ENCODE results near the gene ADIPOR1.
"Not testable (repeated sequence)": the region's sequence is repeated elsewhere in the genome, so short reads cannot be mapped to it uniquely, and the experiment has no call there.

Gene ADIPOR1, protein sequence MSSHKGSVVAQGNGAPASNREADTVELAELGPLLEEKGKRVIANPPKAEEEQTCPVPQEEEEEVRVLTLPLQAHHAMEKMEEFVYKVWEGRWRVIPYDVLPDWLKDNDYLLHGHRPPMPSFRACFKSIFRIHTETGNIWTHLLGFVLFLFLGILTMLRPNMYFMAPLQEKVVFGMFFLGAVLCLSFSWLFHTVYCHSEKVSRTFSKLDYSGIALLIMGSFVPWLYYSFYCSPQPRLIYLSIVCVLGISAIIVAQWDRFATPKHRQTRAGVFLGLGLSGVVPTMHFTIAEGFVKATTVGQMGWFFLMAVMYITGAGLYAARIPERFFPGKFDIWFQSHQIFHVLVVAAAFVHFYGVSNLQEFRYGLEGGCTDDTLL

DNA sequence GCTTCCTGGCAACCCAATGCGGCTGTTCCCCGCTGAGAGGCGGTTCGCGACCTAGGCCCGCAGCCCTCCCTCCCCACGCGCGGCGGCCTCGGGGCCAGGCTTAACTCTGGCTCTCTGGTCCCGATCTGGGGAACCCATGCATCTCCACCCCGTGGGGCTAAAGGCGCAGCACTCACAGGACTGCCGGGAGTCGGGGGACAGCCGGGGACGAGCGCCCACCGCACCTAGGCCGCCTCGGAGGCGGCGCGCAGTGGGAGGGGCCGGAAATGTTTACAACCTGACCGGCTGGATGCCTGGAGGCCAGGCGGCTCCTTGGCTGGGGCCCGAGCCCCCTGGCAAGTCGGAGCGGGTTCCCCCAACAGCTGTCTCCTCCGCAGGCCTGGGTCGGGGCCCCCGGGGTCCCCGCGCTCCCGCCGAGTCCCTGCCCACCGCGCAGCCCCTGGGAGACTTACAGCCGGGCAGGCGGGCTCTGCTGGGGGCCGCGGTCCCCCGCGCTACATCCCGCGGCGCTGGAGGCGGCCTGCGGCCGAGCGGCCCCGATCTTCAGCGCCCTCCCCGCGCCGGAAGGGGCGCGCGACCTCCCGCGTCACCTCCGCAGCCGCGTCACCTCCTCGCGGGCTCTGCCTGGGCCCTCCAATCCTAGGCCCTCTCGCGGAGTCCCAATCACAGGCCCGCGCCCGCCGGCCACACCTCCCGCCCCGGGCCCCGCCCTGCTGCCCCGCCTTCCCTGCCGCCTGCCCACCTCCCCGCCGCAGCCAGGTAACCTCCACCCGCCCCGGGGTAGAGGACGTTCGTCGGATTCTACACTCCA lies at the start of gene ADIPOR1:
ADIPOR1 (minus strand) TSS at position 580 of the 811 bp plus-strand sequence. CDS start 7,242 bp downstream, outside the sequence.
- DNase-seq (ENCODE audit: low read depth, low spot score) = peak; percentile 41

GRCh38 chr1:203006948-203007871 lies 49.1 kb upstream of the ADIPOR1 start, which contains the start of gene TMEM183A:
TSS of gene TMEM183A (plus strand) at chr1:203007374. CDS start at chr1:203007466, 92 bp downstream.
- peak; percentile 89 for DNase-seq (ENCODE audit: low read depth, low spot score)

DNA sequence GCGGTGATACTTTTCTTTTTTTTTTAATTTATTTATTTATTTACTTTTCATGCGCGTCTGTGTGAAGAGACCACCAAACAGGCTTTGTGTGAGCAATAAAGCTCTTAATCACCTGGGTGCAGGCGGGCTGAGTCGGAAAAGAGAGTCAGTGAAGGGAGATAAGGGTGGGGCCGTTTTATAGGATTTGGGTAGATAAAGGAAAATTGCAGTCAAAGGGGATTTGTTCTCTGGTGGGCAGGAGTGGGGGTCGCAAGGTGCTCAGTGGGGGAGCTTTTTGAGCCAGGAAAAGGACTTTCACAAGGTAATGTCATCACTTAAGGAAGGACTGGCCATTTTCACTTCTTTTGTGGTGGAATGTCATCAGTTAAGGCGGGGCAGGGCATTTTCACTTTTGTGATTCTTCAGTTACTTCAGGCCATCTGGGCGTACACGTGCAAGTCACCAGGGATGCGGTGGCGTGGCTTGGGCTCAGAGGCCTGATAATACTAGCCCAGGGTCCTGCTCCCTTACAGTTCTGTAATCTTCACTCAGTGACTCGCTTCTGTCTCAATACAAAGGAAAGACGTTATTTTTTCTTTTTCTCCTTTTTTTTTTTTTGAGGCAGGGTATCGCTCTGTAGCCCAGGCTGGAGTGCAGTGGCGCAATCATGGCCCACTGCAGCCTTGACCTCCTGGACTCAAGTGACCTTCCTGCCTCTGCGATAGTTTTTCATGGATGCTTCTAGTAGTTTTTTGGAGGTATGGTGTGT lies 47.5 kb upstream of the ADIPOR1 start:
- DNase-seq (ENCODE audit: low read depth, low spot score) = not testable (repeated sequence)

GRCh38 chr1:203002951-203003350 lies 44.8 kb upstream of the ADIPOR1 start:
- no peak for DNase-seq (ENCODE audit: low read depth, low spot score)

DNA sequence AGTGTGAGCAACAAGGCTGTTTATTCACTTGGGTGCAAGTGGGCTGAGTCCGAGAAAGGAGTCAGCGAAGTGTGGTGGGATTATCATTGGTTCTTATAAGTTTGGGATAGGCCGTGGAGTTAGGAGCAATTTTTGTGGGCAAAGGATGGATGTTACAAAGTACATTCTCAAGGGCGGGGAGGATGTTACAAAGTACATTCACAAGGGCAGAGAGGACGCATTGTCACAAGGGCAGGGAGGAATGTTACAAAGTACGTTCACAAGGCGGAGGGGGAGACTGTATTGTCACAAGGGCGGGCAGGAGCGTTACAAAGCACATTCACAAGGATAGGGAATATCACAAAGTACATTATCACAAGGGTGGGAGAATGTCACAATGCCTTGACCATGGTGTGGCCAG lies 43.9 kb upstream of the ADIPOR1 start:
- no peak for DNase-seq (ENCODE audit: low read depth, low spot score)

GRCh38 chr1:203000217-203000944 lies 42.3 kb upstream of the ADIPOR1 start:
- DNase-seq (ENCODE audit: low read depth, low spot score) = no peak

- peak; percentile 28 for DNase-seq (ENCODE audit: low read depth, low spot score)
Observed at GRCh38 chr1:202998836-202999750, 41.0 kb upstream of the ADIPOR1 start.

DNA sequence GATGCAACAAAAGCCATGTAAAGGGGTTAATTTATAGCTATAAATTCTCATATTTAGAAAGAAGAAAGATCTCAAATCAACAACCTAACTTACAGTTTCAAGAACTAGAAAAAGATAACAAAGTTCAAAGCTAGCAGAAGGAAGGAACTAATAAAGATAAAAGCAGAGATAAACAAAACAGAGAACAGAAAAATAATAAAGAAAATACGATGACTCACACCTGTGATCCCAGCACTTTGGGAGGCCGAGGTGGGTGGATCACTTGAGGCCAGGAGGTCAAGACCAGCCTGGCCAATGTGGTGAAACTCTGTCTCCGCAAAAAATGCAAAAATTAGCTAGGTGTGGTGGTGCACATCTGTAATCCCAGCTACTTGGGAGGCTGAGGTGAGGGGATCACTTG lies 36.6 kb upstream of the ADIPOR1 start:
- DNase-seq (ENCODE audit: low read depth, low spot score) = no peak

- no peak for DNase-seq (ENCODE audit: low read depth, low spot score)
Observed at GRCh38 chr1:202991112-202991511, 33.0 kb upstream of the ADIPOR1 start.

GRCh38 chr1:202989879-202990278 lies 31.8 kb upstream of the ADIPOR1 start:
- DNase-seq (ENCODE audit: low read depth, low spot score) = no peak

GRCh38 chr1:202987922-202988583 lies 29.9 kb upstream of the ADIPOR1 start:
- DNase-seq (ENCODE audit: low read depth, low spot score) = no peak

DNA sequence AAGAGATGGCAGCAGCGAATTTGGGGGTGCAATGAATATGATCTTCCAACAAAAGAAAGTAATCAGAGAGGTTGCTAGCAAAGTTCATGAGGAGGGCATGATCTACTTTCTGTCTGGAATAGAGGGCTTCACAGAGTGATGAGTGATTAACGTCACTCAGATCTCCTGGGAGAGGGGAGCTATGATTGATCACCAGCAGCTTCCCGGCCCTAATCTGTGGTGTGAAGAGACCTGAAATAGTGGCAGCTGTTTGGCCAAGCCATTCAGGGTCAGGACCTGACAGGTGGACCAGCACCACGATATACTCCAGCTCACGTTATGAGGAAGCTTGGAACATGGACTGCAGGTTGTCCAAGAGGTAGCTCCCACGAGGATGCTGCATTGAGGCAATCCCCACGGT lies 29.1 kb upstream of the ADIPOR1 start:
- no peak for DNase-seq (ENCODE audit: low read depth, low spot score)

- DNase-seq (ENCODE audit: low read depth, low spot score) = not testable (repeated sequence)
Observed at GRCh38 chr1:202986120-202986519, 28.0 kb upstream of the ADIPOR1 start.

- no peak for DNase-seq (ENCODE audit: low read depth, low spot score)
Observed at GRCh38 chr1:202982715-202983430, 24.8 kb upstream of the ADIPOR1 start.

DNA sequence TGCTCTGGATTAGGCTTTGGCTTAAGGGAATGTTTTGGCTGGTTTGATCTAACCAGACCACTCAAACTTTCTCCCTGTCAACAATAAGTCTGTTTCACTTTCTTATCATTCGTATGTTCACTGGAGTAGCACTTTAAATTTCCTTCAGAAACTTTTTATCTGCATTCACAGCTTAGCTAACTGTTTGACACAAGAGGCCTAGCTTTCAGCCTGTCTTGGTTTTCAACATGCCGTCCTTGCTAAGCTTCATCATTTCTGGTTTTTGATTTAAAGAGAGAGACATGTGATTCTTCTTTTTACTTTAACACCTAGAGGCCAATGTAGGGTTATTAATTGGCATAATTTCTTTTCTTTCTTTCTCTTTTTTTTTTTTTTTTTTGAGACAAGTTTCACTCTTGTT lies 23.8 kb upstream of the ADIPOR1 start:
- DNase-seq (ENCODE audit: low read depth, low spot score) = no peak

DNA sequence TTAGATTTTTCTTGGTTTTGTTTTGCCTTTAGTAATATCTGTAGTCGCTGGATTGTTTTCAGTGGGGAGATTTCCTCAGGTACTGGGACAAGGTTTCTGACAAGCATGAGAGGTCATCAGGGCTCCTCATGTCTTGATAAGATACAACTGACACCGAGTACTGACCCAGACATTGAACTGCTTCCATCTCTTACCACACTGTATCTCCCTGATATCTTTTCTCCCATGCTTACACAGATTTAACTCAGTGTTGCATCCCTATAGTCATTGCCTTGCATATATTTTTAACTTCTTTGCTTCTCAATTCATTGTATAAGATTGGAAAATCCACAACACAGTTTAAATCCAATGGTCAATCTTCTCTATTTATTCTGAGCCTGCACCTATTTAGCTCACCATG lies 21.3 kb upstream of the ADIPOR1 start:
- no peak for DNase-seq (ENCODE audit: low read depth, low spot score)

- no peak for DNase-seq (ENCODE audit: low read depth, low spot score)
Observed at GRCh38 chr1:202976633-202977032, 18.5 kb upstream of the ADIPOR1 start.

DNA sequence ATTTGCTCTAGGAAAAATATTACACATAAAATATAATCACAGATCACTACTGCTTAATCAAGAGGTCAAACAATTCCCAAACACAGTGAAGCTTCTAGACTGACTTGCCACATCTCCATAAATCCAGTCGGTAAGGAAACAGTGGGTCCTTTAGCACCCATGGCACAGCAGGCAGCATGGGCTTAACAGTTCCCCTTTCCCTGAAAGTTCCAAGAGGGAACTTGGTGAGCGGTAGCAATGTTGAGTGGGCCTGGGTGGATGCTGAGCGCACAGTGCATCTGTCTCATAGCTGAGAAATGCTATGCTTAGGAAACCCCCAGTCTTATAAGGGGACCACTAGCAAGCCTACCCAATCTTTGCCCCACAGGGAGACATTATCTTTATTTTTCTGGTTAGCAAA lies 16.7 kb upstream of the ADIPOR1 start:
- DNase-seq (ENCODE audit: low read depth, low spot score) = no peak

Measured in smooth muscle cell of the brain vasculature (primary cell).